ENCODE measurements around the gene ZNF536. TPM values are rescaled to one million over a fixed set of nuclear protein-coding genes. Genes with fewer than 3 reads are reported as not detected.

ZNF536 gene
- total RNA-seq, 1 experiment from 2014 or later, result not detected

GRCh38 chr19:30549151-30549550, 177.0 kb downstream of the ZNF536 start:
- H3K4me1 Mint-ChIP-seq (ENCODE audit: low read depth, unreplicated experiment), result no peaks in the 10 kb centered on the region

GRCh38 chr19:30551271-30551670, 179.1 kb downstream of the ZNF536 start:
- no peaks in the 10 kb centered on the region for H3K9me3 Mint-ChIP-seq (ENCODE audit: unreplicated experiment)
- H3K27me3 Mint-ChIP-seq (ENCODE audit: insufficient read depth, unreplicated experiment), result peaks cover 11% of the 10 kb centered on the region
- H3K36me3 ChIP-seq (ENCODE audit: control insufficient read depth, insufficient read depth, low read length), result no peaks in the 10 kb centered on the region
- intact Hi-C loops (cut with micrococcal nuclease; ENCODE audit: unreplicated experiment), result no loop called here
- no peaks in the 10 kb centered on the region for H3K4me1 Mint-ChIP-seq (ENCODE audit: low read depth, unreplicated experiment)
- TF ChIP-seq CTCF (IDR thresholded peaks at IDR 0.05; ENCODE audit: insufficient read depth in 1 of 2, low read depth in 1 of 2, low read length in 1 of 2, severe bottlenecking in 1 of 2, unreplicated experiment in 1 of 2), result no peak
- H3K27ac Mint-ChIP-seq (ENCODE audit: unreplicated experiment), result no peak overlapping the region
- ChIA-PET POLR2A (no interaction called here), CTCF (no interaction called here)
- H3K27me3 ChIP-seq (replicated peaks; ENCODE audit: control insufficient read depth, insufficient read depth, low read length), result no peaks in the 10 kb centered on the region; the same call in 1 of the 2 replicates
- no peaks in the 10 kb centered on the region for H3K4me1 ChIP-seq
- BruUV-seq (replicated peaks), result no TSS peak
- no peaks in the 10 kb centered on the region for H3K36me3 Mint-ChIP-seq (ENCODE audit: insufficient read depth, unreplicated experiment)
- no peak for DNase-seq
- no peak overlapping the region for H3K4me3 ChIP-seq (ENCODE audit: low read depth, low read length)
- H3K9me3 ChIP-seq, result no peaks in the 10 kb centered on the region
- no peak overlapping the region for H3K4me3 Mint-ChIP-seq (ENCODE audit: unreplicated experiment)

More at GRCh38 chr19:30549151-30549550, 177.0 kb downstream of the ZNF536 start:
- Mint-ChIP-seq H3K36me3 (ENCODE audit: insufficient read depth, unreplicated experiment) (no peaks in the 10 kb centered on the region), H3K9me3 (ENCODE audit: unreplicated experiment) (no peaks in the 10 kb centered on the region), H3K27ac (ENCODE audit: unreplicated experiment) (no peak overlapping the region), H3K4me3 (ENCODE audit: unreplicated experiment) (no peak overlapping the region), H3K27me3 (ENCODE audit: insufficient read depth, unreplicated experiment) (peaks cover 11% of the 10 kb centered on the region)
- Histone ChIP-seq H3K36me3 (ENCODE audit: control insufficient read depth, insufficient read depth, low read length) (no peaks in the 10 kb centered on the region), H3K27me3 (replicated peaks; ENCODE audit: control insufficient read depth, insufficient read depth, low read length) (no peaks in the 10 kb centered on the region), H3K9me3 (no peaks in the 10 kb centered on the region), H3K4me1 (no peaks in the 10 kb centered on the region), H3K4me3 (ENCODE audit: low read depth, low read length) (no peak overlapping the region)
- CTCF ChIA-PET, result no interaction called here
- no peak for TF ChIP-seq CTCF (IDR thresholded peaks at IDR 0.05; ENCODE audit: insufficient read depth in 1 of 2, low read depth in 1 of 2, low read length in 1 of 2, severe bottlenecking in 1 of 2, unreplicated experiment in 1 of 2)
- POLR2A ChIA-PET, result no interaction called here
- intact Hi-C loops (cut with micrococcal nuclease; ENCODE audit: unreplicated experiment), result no loop called here
- DNase-seq, result no peak
- BruUV-seq (replicated peaks), result no TSS peak

GRCh38 chr19:30552593-30552992, 180.4 kb downstream of the ZNF536 start:
- peaks cover 13% of the 10 kb centered on the region for H3K27me3 Mint-ChIP-seq (ENCODE audit: insufficient read depth, unreplicated experiment)
- ChIA-PET POLR2A (no interaction called here), CTCF (no interaction called here)
- H3K4me3 Mint-ChIP-seq (ENCODE audit: unreplicated experiment), result no peak overlapping the region
- no peak for TF ChIP-seq CTCF (IDR thresholded peaks at IDR 0.05; ENCODE audit: insufficient read depth in 1 of 2, low read depth in 1 of 2, low read length in 1 of 2, severe bottlenecking in 1 of 2, unreplicated experiment in 1 of 2)
- Histone ChIP-seq H3K27me3 (replicated peaks; ENCODE audit: control insufficient read depth, insufficient read depth, low read length) (no peaks in the 10 kb centered on the region; the same call in 1 of the 2 replicates), H3K9me3 (no peaks in the 10 kb centered on the region), H3K36me3 (ENCODE audit: control insufficient read depth, insufficient read depth, low read length) (no peaks in the 10 kb centered on the region), H3K4me1 (no peaks in the 10 kb centered on the region), H3K4me3 (ENCODE audit: low read depth, low read length) (no peak overlapping the region)
- no peaks in the 10 kb centered on the region for H3K36me3 Mint-ChIP-seq (ENCODE audit: insufficient read depth, unreplicated experiment)
- DNase-seq, result no peak
- no peaks in the 10 kb centered on the region for H3K4me1 Mint-ChIP-seq (ENCODE audit: low read depth, unreplicated experiment)
- BruUV-seq (replicated peaks), result no TSS peak
- H3K27ac Mint-ChIP-seq (ENCODE audit: unreplicated experiment), result no peak overlapping the region
- intact Hi-C loops (cut with micrococcal nuclease; ENCODE audit: unreplicated experiment), result no loop called here
- H3K9me3 Mint-ChIP-seq (ENCODE audit: unreplicated experiment), result no peaks in the 10 kb centered on the region
